Duodenal mucosa (tissue), 2 donors: Measurements from ENCODE around the gene SYTL1.
"Not testable (repeated sequence)": the region's sequence is repeated elsewhere in the genome, so short reads cannot be mapped to it uniquely, and the experiment has no call there.

ENCODE experiments used
- H3K27ac ChIP-seq: one replicate; pipeline ENCODE4 v1.7.0; 2013; ENCODE audit warnings: low read depth, low read length
- H3K27me3 ChIP-seq, 2 donors: one replicate each; pipeline ENCODE4 v1.7.0; 2013; ENCODE audit warnings: low read length in 2 of 2, control low read depth in 1 of 2; ENCODE audit not compliant: insufficient read depth in 2 of 2, control insufficient read depth in 1 of 2
- H3K36me3 ChIP-seq, 2 donors: one replicate each; pipeline ENCODE4 v1.7.0; 2013; ENCODE audit warnings: low read length in 2 of 2, control low read depth in 1 of 2; ENCODE audit not compliant: insufficient read depth in 2 of 2, control insufficient read depth in 1 of 2
- H3K4me1 ChIP-seq, 2 donors: one replicate each; pipeline ENCODE4 v1.7.0; 2013; ENCODE audit warnings: low read length in 2 of 2, control low read depth in 1 of 2; ENCODE audit not compliant: insufficient read depth in 2 of 2, control insufficient read depth in 1 of 2
- H3K4me3 ChIP-seq, 2 donors: one replicate each; pipeline ENCODE4 v1.7.0; 2013; ENCODE audit warnings: low read length in 2 of 2, low read depth in 1 of 2
- H3K9ac ChIP-seq, 2 donors: one replicate each; pipeline ENCODE4 v1.7.0; 2013; ENCODE audit warnings: low read length in 2 of 2, low read depth in 1 of 2
- H3K9me3 ChIP-seq, 2 donors: one replicate each; pipeline ENCODE4 v1.7.0; 2013; ENCODE audit warnings: low read length in 2 of 2, control low read depth in 1 of 2; ENCODE audit not compliant: control insufficient read depth in 1 of 2

Gene SYTL1

GRCh38 chr1:27383661-27384060, 41.8 kb downstream of the SYTL1 start:
- Histone ChIP-seq H3K4me3 (no peak overlapping the region), H3K9ac (no peak overlapping the region)

GRCh38 chr1:27384797-27385196, 43.0 kb downstream of the SYTL1 start:
- not testable (repeated sequence) for H3K9ac ChIP-seq, H3K9me3 ChIP-seq, H3K36me3 ChIP-seq, H3K4me1 ChIP-seq, H3K4me3 ChIP-seq, H3K27me3 ChIP-seq, H3K27ac ChIP-seq

More at GRCh38 chr1:27383661-27384060, 41.8 kb downstream of the SYTL1 start:
- Histone ChIP-seq H3K27ac (no peak overlapping the region), H3K9me3 (no peaks in the 10 kb centered on the region), H3K36me3 (no peaks in the 10 kb centered on the region), H3K27me3 (peaks cover 0 to 8% of the 10 kb centered on the region in 2 donors), H3K4me1 (peaks cover 0 to 2% of the 10 kb centered on the region in 2 donors)

GRCh38 chr1:27388337-27389005, 46.6 kb downstream of the SYTL1 start:
- no peaks in the 10 kb centered on the region for H3K36me3 ChIP-seq
- no peaks in the 10 kb centered on the region for H3K27me3 ChIP-seq
- no peaks in the 10 kb centered on the region for H3K9me3 ChIP-seq
- H3K4me1 ChIP-seq, result peaks cover 10 to 16% of the 10 kb centered on the region in 2 donors
- no peak overlapping the region for H3K9ac ChIP-seq
- H3K27ac ChIP-seq, result no peak overlapping the region
- H3K4me3 ChIP-seq, result no peak overlapping the region

GRCh38 chr1:27391511-27392095, 49.8 kb downstream of the SYTL1 start:
- Histone ChIP-seq H3K4me3 (peak overlapping the region; percentile 57 to 71), H3K9ac (peak overlapping the region; percentile 20 to 39), H3K36me3 (no peaks in the 10 kb centered on the region), H3K4me1 (peaks cover 10 to 16% of the 10 kb centered on the region in 2 donors), H3K9me3 (no peaks in the 10 kb centered on the region), H3K27ac (no peak overlapping the region), H3K27me3 (no peaks in the 10 kb centered on the region)

- Histone ChIP-seq H3K27ac (no peak within 1 kb of the TSS), H3K27me3 (no peaks in the 10 kb centered on the region), H3K9me3 (no peaks in the 10 kb centered on the region), H3K9ac (peak within 1 kb of the TSS; percentile 33 to 39), H3K4me1 (peaks cover 10 to 16% of the 10 kb centered on the region in 2 donors), H3K36me3 (no peaks in the 10 kb centered on the region), H3K4me3 (peak within 1 kb of the TSS; percentile 57 to 71)
Measured at GRCh38 chr1:27392096-27392777, 50.4 kb downstream of the SYTL1 start, which contains the start of gene GPR3. Gene GPR3 (plus strand): TSS chr1:27392622. CDS start chr1:27393799, 1,177 bp downstream.

- no peaks in the 10 kb centered on the region for H3K9me3 ChIP-seq
- H3K36me3 ChIP-seq, result no peaks in the 10 kb centered on the region
- H3K9ac ChIP-seq, result peak overlapping the region; percentile 18 to 33
- H3K4me3 ChIP-seq, result peak overlapping the region; percentile 56 to 63
- no peak overlapping the region for H3K27ac ChIP-seq
- peaks cover 10 to 16% of the 10 kb centered on the region in 2 donors for H3K4me1 ChIP-seq
- no peaks in the 10 kb centered on the region for H3K27me3 ChIP-seq
Measured at GRCh38 chr1:27392778-27393635, 51.2 kb downstream of the SYTL1 start.

GRCh38 chr1:27393641-27394281, 51.9 kb downstream of the SYTL1 start:
- Histone ChIP-seq H3K27ac (no peak overlapping the region), H3K4me3 (no peak overlapping the region), H3K9ac (no peak overlapping the region), H3K36me3 (no peaks in the 10 kb centered on the region), H3K27me3 (no peaks in the 10 kb centered on the region), H3K9me3 (no peaks in the 10 kb centered on the region), H3K4me1 (peaks cover 7 to 16% of the 10 kb centered on the region in 2 donors)

- Histone ChIP-seq H3K4me1 (peaks cover 7 to 16% of the 10 kb centered on the region in 2 donors), H3K9me3 (no peaks in the 10 kb centered on the region), H3K4me3 (no peak overlapping the region), H3K36me3 (no peaks in the 10 kb centered on the region), H3K9ac (no peak overlapping the region), H3K27me3 (no peaks in the 10 kb centered on the region), H3K27ac (no peak overlapping the region)
Measured at GRCh38 chr1:27394282-27394658, 52.4 kb downstream of the SYTL1 start.

GRCh38 chr1:27394925-27395324, 53.1 kb downstream of the SYTL1 start:
- H3K4me3 ChIP-seq, result no peak overlapping the region
- no peaks in the 10 kb centered on the region for H3K9me3 ChIP-seq
- no peaks in the 10 kb centered on the region for H3K36me3 ChIP-seq
- H3K4me1 ChIP-seq, result peaks cover 7 to 16% of the 10 kb centered on the region in 2 donors
- H3K9ac ChIP-seq, result no peak overlapping the region
- no peaks in the 10 kb centered on the region for H3K27me3 ChIP-seq
- no peak overlapping the region for H3K27ac ChIP-seq
